Activated CD8-positive, alpha-beta memory T cell treated with anti-CD3 and anti-CD28 coated beads for 1 hour (primary cell): ENCODE results near the gene MT1A.
"Not testable (repeated sequence)": the region's sequence is repeated elsewhere in the genome, so short reads cannot be mapped to it uniquely, and the experiment has no call there.

Source experiments
- DNase-seq, 2 donors: peaks; one replicate each; pipeline ENCODE4 v3.0.0-alpha.2; 2020; ENCODE audit warnings: low read depth in 1 of 2; ENCODE audit errors: extremely low read depth in 1 of 2

Gene MT1A

DNA sequence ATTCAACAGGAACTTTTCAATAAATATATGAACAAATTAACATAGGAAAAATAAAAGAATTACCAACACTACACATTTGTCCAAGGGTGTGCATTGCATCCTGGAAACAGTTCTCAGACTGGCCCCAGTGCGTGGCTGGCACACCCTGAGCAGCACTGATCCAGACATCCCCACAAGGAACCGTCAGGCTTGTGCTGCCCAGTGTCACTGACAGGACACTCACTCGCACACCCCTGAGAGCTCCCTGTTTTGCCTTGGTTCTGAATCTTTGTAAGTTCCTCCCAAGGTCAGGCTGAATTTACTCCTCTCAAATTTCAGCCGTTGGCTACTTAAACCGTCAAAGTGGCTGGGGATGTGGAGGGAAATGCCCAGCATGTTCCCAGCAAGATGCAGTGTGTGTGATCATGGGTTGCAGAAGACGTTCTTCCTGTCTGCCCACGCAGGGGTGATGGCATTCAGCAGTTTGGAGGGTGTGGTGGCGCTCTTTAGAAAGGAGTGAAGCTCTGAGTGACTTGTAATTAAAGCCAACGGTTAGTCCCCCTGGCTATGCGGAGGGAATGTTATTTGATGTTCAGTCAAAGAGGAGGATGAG is 28.4 kb upstream of the MT1A start:
- peak in 1 of 2 donors; percentile 37 for DNase-seq

DNA sequence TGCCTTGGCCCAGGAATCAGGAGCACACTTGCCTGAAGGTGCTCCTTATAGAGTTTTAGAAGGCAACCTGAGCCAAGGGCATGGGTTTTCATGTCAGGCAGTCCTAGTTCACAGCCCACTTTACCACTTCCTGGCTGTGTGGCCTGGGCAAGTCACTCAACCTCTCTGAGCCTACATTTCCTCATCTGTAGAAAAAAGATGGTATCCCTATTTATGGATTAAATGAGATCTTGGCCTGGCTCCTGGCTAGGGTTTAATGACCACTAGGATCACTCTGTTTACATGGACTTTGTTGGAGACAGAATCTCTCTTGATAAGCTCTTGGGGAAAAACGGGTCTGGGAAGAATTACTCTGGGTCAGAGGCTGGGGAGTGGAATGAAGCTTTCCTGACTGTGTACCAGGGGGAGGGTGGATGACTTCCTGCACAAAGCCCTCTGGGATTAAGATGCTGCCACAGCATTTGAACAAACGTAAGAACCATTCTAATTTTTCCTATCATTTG is 27.8 kb upstream of the MT1A start:
- DNase-seq: no peak

DNA sequence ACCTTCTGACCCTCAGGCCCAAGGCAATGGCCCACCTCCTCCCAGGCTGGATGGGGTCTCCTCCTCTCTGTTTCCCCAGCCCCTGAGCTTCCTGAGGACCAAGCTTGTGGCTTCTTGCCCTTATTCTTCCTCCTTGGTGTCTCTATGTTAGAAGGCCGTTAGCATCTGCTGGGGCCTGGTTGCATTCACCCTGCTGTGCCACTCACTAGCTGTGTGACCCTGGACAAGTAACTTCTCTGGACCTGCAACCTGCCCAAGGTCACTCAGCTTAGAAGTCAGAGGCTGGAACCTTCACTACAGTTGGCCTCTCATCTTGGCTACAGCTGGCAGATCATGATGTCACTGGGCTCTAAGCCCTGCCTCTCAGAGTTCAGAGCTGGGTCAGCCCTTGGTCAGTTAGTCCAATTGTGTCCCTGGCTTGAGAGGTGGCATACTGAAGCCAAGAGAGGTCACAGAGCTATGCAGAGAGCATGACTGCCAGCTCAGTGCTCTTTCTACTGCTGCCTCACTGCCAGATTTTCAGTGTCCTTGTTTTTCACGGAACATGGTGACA is 27.1 kb upstream of the MT1A start:
- no peak for DNase-seq

DNA sequence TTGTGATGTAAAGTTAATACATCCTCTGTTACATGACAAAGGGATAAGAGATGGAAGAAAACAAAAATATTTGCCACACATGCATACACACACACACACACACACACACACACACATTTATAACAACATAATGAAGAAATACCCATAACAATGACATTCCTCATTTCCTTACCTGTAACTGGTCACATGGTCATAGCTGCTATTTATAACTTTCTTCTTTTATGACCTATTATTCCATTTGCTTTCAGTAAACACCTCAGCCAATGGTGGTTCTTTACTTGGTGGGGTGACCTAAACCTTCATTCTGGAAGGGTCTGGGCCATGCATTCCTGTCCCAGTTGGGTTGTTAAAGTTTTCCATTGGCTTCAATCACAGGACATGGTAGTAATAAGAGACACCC is 24.8 kb upstream of the MT1A start:
- no peak for DNase-seq

DNA sequence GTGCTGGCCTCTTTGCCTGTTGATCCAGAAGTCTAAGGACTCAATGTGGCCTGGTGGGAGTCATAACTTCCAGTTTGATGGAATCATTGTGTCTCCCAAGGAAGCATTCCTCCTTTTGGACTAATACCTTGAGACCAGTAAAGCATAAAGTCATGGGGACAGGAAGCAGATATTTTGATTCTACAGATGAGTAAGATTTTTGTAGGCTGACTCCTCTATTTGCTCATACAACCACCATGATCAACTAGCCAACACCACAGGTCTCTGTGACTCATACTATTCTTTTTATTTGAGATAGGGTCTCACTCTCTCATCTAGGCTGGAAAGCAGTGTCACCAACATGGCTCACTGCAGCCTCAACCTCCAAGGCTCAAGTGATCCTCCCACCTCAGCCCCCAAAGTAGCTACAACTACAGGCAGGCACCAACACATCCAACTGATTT is 23.9 kb upstream of the MT1A start:
- DNase-seq: no peak

DNA sequence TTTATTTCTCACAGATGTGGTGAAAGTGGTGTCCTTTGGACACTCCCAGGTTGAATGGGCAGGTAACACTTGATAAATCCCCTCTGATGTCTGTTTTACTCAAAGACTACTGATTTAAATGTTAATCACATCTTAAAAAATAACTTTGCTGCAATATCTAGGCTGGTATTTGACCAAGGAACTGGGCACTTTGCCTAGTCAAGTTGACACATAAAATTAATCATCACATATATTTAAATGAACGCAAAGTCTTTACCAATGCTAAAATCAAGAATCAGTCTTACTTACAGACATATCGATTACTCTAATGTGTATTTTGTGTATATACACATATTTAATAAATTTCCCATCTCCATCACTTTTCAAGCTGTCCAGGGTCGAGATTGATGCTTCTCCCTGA is 23.1 kb upstream of the MT1A start:
- no peak for DNase-seq

DNA sequence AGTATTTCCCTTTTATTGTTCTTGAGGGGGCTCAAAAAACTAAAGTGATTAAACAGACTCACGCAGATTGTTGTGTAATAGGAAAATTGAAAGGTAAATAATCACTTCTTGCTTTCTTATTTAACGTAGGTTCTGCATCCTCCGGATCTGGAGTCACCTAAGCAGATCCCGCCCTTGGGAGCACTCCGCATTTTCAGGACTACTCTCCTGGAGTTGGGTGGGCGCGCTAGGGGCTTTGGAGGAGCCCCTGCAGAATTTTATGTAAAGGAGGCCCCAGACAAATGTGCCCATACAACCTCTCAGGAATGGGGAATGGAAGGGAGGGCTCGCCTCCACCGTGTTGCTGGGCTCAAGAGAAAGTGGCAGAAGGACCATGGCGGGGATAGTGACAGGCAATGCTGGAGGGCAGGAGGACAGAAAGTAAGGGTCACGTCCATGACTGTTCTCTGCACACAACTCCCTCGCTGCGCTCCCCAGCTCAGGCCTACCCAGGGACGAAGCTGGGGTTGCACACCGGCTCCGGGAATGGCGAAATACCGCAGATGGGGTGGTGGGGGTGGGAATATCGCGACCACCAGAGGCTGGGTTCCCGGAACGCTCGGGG is 21.8 kb upstream of the MT1A start:
- no peak for DNase-seq

DNA sequence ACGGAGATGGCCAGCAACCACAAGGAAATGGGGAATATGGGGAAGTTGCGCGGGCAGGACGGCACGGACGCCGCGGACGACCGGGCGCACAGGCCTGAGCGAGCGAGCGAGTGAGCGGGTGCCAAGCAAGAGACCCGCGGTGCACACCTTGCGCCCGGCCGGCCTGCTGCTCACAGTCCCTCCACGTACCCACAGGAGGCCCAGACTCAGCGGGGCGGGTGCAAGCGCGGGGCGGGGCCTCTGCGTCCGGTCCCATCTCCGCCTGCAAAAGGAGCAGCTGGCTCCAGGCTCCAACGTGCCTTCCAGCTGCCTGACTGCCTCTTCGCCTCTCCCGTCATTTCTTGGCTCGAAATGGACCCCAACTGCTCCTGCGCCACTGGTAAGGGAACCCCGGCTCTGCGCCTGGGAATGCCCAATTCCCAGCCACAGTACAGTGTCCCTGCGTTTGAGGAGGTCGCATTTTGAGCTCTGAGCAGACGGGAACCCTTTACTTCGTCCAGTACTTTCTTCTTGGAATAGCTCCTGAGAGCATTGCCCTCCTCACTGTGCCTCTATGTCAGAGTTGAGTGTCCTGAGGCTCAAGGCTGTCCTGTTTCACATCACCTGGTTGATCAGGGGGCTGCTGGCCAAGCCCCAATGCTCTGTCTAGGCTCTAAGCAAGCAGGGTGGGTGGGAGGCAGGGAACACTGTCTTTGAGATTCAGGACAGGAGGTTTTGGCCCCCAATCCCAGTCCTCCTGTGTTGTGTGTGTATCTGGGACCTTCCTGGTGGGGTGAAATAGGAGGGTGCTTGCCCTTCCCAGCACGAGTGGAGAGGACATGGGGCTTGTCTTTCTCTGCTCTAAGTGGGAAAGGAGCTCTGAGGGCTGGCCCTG is 21.0 kb upstream of the MT1A start:
- DNase-seq: no peak

DNA sequence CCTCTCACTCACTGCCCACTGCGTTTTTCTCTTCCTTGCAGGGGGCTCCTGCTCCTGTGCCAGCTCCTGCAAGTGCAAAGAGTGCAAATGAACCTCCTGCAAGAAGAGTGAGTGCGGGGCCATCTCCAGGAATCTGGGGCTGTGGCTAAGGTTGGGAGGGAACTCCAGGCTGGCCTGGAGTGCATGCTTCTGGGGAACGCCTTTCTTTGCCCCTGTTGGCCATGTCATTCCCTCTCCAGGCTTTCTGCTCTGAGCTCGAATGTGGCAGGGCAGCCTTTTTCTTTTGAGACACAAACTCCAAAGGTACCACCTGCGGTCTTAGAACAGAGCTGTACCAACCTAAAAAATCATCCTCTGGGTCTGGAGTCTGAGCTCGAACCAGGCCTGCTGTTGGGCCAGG is 20.3 kb upstream of the MT1A start:
- no peak for DNase-seq

DNA sequence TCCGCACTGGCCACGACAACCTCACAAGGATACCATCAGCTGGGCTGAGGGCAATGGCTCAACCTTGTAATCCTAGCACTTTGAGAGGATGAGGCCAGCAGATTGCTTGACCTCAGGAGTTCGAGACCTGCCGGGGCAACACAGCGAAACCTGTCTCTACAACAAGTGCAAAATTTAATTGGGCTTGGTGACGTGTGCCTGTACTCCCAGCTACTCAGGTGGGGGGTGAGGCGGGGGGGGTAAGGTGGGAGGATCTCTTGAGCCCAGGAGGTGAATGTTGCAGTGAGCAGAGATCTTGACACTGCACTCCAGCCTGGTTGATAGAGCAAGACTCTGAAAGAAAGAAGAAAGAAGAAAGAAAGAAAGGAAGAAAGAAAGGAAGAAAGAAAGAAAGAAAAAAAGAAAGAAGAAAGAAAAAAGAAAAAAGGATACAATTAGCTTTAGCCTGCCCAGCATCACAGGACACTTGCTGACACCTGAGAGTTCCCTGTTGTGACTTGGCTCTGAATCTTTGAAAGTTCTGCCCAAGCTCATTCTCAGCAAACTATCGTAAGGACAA is 18.0 kb upstream of the MT1A start:
- no peak for DNase-seq

DNA sequence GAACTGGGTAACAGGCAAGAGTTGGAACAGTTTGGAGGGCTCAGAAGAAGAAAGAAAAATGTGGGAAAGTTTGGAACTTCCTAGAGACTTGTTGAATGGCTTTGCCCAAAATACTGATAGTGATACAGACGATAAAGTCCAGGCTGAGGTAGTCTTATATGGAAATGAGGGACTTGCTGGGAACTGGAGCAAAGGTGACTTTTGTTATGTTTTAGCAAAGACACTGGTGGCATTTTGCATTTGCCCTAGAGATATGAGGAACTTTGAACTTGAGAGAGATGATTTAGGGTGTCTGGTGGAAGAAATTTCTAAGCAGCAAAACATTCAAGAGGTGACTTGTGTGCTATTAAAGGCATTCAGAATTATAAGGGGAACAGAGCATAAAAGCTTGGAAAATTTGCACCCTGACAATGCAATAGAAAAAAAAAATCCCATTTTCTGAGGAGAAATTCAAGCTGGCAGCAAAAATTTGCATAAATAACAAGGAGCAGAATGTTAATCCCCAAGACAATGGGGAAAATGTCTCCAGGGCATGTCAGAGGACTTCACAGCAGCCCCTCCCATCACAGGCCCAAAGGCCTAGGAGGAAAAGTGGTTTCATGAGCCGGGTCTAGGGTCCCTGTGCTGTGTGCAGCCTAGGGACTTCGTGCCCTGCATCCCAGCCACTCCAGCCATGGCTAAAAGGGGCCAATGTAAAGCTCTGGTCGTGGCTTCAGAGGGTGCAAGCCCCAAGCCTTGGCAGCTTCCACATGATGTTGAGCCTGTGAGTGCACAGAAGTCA is 16.6 kb upstream of the MT1A start:
- not testable (repeated sequence) for DNase-seq

DNA sequence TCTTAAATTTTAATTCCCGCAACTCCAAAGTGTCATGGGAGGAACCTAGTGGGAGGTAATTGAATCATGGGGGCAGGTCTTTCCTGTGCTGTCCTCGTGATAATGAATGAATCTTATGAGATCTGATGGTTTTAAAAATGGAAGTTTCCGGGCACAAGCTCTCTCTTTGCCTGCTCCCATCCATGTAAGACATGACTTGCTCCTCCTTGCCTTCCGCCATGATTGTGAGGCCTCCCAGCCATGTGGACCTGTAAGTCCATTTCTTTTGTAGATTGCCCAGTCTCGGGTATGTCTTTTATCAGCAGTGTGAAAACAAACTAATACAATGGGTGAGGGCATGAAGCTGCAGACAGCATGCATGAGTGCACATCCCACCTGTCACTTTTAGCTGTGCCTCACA is 15.3 kb upstream of the MT1A start:
- not testable (repeated sequence) for DNase-seq

DNA sequence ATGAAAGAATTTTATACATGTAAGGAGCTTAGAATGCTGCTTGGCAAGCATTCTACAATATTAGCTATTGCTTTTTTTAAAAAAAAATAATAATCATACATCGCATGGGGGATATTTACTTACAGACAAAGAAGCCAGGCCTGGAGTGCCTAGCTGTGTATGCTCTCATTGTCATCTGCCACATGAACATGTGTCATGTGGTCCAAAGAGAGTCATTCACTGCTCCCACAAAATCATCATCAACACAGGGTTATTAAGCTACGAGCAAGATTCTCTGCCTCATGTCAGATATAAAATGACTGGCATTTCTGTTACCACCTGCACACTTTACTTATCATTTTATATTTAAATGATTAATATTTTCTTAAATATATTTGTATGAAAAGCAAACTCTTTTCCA is 14.8 kb upstream of the MT1A start:
- DNase-seq: no peak

DNA sequence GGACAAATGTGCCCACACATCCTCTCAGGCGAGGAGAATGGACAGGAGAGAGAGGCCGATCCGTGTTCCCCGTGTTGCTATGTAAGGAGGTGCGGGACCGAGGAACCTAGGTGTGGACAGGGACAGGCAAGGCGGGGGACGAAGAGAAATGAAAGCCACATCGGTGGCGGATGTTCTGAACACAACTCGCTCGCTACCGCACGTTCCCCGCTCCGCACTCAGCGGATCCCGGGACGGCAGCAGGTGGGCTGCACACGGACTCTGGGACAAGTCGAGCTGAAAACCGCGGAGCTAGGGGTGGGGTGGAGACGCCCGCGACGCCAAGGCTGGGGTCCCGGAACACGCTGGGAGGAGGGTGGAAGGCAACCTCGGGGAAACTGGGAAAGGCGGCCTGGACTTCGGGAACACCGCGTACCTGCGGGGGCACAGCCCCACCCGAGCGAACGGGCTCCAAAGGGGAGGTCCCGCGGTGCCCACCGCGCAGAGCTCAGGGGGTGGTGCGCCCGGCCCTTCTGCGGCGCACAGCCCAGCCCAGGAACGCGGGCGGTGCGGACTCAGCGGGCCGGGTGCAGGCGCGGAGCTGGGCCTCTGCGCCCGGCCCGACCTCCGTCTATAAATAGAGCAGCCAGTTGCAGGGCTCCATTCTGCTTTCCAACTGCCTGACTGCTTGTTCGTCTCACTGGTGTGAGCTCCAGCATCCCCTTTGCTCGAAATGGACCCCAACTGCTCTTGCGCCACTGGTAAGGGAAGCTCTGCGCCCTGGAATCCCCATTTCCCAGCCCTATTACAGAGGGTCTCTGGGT is 13.1 kb upstream of the MT1A start, which contains the start of gene MT1E:
Gene MT1E, plus strand, starts transcription at position 642 of the 803 bp plus-strand sequence. Its CDS starts 71 bp downstream, at position 713.
- no peak for DNase-seq

DNA sequence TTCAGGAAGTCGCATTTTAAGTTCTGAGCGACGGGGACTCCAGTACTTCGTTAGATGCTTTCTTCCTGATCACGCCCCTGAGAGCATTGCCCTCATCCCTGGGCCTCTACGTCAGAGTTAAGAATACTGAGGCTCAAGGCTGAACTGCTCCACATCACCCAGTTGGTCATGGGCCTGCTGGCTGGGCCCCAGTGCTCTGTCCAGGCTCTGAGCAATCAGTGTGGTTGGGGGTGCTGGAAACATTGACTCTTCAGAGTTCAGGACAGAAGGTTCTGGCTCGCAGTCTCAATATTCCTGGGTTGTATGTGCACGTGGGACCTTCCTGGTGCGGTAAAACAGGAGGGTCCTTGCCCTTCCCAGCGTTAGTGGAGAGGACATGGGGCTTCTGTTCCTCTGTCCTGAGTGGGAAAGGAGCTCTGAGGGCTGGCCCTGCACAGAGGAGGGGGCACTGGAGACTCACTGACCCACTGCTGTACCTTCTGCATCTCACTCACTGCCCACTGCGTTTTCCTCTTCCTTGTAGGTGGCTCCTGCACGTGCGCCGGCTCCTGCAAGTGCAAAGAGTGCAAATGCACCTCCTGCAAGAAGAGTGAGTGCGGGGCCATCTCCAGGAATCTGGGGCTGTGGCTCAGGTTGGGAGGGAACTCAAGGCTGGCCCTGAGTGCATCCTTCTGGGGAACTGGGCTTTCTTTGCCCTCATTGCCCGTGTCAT is 12.4 kb upstream of the MT1A start:
- DNase-seq: no peak

DNA sequence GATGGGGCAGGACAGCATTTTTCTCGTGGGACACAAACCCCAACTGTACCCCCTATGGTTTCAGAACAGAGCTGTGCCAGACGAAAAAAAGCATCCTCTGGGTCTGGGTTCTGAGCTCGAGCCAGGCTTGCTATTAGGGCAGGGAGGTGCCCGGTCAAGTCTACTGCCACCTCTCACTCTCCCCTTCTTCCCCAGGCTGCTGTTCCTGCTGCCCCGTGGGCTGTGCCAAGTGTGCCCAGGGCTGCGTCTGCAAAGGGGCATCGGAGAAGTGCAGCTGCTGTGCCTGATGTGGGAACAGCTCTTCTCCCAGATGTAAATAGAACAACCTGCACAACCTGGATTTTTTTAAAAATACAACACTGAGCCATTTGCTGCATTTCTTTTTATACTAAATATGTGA is 11.8 kb upstream of the MT1A start:
- no peak for DNase-seq

DNA sequence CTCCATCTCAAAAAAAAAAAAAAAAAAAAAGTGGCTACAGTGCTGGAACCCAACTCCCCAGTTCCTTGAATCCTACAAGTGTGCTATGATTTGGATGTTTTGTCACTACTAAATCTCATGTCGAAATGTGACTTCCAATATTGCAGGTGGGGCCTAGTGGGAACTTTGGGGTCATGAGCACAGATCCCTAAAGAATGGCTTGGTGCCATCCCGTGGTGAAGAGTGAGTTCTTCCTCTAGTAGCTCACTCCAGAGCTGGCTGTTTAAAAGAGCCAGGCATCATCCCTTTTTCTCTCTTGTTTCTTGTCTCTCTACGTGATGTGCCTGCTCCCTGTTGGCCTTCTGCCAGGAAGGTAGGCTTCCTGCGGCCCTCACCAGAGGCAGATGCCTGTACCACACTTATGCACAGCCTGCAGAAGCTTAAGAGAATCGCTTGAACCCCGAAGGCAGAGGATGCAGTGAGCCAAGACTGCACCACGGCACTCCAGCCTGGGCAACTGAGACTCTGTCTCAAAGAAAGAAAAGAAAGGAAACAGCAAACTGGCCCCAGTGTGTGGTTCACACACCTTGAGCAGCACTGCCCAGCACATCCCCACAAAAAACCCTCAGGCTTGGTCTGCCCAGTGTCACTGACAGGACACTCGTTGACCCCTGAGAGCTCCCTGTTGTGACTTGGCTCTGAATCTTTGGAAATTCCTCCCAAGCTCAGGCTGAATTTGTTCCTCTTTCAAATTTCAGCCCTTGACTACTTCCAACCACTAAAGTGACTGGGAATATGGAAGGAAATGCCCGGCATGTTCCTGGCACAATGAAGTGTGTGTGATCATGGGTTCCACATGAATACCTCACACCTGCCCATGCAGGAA is 9.7 kb upstream of the MT1A start:
- no peak for DNase-seq

DNA sequence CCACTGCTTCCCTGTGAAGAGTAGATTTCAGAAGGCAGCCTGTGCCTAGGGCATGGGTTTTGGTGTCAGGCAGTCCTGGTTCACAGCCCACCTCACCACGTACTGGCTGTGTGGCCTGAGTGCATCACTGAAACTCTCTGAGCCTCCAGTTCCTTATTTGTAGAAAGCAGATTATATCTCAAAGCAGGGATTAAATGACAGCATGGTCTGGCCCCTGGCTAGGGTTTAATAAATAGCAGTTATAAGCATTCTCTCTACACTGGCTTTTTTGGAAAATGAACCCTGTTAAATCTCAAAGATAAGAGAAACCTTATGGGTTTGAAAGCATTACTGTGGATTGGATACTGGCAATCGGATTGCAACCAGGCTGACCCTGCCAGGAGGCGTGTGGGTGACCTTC is 8.9 kb upstream of the MT1A start:
- no peak for DNase-seq
